Measurements from ENCODE around the gene MRPL18. TPM values are rescaled to one million over a fixed set of nuclear protein-coding genes. Genes with fewer than 3 reads are reported as not detected.

Gene MRPL18
- total RNA-seq, 1 experiment from 2014 or later: 95.2 TPM

DNA sequence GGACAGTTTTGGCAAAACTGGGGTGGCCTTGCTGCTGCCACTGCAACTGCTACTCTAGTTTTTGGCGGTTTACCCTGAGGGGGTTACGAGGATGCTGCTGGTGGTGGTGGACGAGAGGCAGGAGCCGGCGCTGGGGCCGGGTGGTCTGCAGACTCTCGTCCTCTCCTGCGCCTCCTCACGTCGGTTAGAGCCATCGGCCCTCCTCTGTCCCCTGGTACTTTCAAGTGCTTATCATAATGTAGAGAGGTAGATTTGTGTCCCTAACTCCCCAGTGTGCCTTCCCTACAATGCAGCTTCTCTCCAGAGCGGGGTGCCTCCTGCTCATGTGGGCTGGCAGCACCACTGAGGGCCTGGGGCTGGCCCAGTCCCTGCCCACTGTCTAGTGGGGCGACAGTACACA, 35.7 kb downstream of the MRPL18 start:
- H3K4me1 Mint-ChIP-seq: peaks cover 45% of the 10 kb centered on the region
- TF ChIP-seq MXD4 (CRISPR knock-in tag; IDR thresholded peaks at IDR 0.05; ENCODE audit: borderline replicate concordance) (no peak), CTCF (IDR thresholded peaks at IDR 0.05) (no peak), TEAD4 (CRISPR knock-in tag; IDR thresholded peaks at IDR 0.05) (no peak), TEAD1 (CRISPR knock-in tag; IDR thresholded peaks at IDR 0.05) (no peak), SOX15 (CRISPR knock-in tag; IDR thresholded peaks at IDR 0.05) (no peak), AFF4 (CRISPR knock-in tag; IDR thresholded peaks at IDR 0.05; ENCODE audit: borderline replicate concordance) (no peak), AR (CRISPR knock-in tag; IDR thresholded peaks at IDR 0.05) (no peak), TCF7 (CRISPR knock-in tag; IDR thresholded peaks at IDR 0.05; ENCODE audit: low read depth) (no peak), OVOL2 (CRISPR knock-in tag; IDR thresholded peaks at IDR 0.05; ENCODE audit: borderline replicate concordance) (no peak), GTF2I (CRISPR knock-in tag; conservative IDR thresholded peaks at IDR 0.05) (no peak), NFYB (CRISPR knock-in tag; conservative IDR thresholded peaks at IDR 0.05; ENCODE audit: low read depth) (no peak), FOXP1 (CRISPR knock-in tag; IDR thresholded peaks at IDR 0.05; ENCODE audit: borderline replicate concordance) (no peak)
- TF ChIP-seq, protein P1, sequence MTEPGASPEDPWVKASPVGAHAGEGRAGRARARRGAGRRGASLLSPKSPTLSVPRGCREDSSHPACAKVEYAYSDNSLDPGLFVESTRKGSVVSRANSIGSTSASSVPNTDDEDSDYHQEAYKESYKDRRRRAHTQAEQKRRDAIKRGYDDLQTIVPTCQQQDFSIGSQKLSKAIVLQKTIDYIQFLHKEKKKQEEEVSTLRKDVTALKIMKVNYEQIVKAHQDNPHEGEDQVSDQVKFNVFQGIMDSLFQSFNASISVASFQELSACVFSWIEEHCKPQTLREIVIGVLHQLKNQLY (CRISPR knock-in tag; IDR thresholded peaks at IDR 0.05): no peak
- TF ChIP-seq, protein P2, sequence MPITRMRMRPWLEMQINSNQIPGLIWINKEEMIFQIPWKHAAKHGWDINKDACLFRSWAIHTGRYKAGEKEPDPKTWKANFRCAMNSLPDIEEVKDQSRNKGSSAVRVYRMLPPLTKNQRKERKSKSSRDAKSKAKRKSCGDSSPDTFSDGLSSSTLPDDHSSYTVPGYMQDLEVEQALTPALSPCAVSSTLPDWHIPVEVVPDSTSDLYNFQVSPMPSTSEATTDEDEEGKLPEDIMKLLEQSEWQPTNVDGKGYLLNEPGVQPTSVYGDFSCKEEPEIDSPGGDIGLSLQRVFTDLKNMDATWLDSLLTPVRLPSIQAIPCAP (CRISPR knock-in tag; IDR thresholded peaks at IDR 0.05): no peak
- TF ChIP-seq, protein P3, sequence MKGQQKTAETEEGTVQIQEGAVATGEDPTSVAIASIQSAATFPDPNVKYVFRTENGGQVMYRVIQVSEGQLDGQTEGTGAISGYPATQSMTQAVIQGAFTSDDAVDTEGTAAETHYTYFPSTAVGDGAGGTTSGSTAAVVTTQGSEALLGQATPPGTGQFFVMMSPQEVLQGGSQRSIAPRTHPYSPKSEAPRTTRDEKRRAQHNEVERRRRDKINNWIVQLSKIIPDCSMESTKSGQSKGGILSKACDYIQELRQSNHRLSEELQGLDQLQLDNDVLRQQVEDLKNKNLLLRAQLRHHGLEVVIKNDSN (CRISPR knock-in tag; IDR thresholded peaks at IDR 0.05): no peak
- TF ChIP-seq, protein P4, sequence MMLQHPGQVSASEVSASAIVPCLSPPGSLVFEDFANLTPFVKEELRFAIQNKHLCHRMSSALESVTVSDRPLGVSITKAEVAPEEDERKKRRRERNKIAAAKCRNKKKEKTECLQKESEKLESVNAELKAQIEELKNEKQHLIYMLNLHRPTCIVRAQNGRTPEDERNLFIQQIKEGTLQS (CRISPR knock-in tag; conservative IDR thresholded peaks at IDR 0.05): no peak
- no peaks in the 10 kb centered on the region for H3K9me3 Mint-ChIP-seq
- ChIA-PET POLR2A (no interaction called here), CTCF (no interaction called here)
- DNase-seq (ENCODE audit: low spot score) (no peak), ATAC-seq (no peak)
- no peaks in the 10 kb centered on the region; the same call in 1 of the 2 replicates for H3K36me3 Mint-ChIP-seq
- no peak overlapping the region for H3K4me3 Mint-ChIP-seq
- no peaks in the 10 kb centered on the region for H3K27me3 Mint-ChIP-seq (ENCODE audit: low read depth)
- H3K27ac Mint-ChIP-seq: no peak overlapping the region
